Inflammatory macrophage treated with lipopolysaccharide for 4 hours (primary cell): ENCODE data around the gene UGT3A2.
A peak's percentile ranks its signal among the peaks of the same experiment; 100 is the strongest.

Source experiments
- DNase-seq: peaks from one replicate; pipeline ENCODE4 v3.0.0-alpha.2; 2020

The UGT3A2 gene, protein sequence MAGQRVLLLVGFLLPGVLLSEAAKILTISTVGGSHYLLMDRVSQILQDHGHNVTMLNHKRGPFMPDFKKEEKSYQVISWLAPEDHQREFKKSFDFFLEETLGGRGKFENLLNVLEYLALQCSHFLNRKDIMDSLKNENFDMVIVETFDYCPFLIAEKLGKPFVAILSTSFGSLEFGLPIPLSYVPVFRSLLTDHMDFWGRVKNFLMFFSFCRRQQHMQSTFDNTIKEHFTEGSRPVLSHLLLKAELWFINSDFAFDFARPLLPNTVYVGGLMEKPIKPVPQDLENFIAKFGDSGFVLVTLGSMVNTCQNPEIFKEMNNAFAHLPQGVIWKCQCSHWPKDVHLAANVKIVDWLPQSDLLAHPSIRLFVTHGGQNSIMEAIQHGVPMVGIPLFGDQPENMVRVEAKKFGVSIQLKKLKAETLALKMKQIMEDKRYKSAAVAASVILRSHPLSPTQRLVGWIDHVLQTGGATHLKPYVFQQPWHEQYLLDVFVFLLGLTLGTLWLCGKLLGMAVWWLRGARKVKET

DNA sequence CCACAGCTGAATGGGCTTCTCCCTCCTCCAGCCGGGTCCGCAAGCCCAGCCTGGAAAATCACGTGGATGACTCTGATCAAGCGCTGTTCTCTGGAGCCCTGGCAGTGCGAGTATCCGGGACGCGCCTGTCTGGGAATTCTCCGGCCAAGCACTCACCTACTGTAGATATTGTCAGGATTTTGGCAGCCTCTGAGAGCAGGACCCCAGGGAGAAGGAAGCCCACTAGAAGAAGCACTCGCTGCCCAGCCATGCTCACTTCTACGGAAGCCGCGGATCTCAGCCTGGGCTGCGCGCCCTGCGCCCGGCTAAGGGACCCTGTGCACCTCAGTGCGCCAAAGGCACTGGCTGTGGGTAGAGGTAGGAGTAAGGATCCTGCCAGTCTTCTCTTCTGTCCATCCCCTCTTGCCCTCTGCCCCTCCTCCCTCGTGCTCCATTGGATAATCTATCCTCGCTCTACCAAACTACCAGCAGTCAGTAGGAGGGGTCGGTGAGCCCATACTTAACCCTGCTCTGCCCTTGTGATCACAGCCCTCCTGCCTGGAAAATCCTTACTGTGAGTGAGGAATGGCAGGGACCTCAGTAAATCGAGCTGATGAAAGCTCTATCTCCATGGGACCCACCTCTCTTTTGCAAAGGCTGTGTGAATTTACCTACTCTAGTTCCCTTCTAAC, at the start of gene UGT3A2:
Gene UGT3A2, minus strand, starts transcription at position 343 of the 671 bp plus-strand sequence. Its CDS starts 93 bp downstream, at position 250.
- no peak for DNase-seq

DNA sequence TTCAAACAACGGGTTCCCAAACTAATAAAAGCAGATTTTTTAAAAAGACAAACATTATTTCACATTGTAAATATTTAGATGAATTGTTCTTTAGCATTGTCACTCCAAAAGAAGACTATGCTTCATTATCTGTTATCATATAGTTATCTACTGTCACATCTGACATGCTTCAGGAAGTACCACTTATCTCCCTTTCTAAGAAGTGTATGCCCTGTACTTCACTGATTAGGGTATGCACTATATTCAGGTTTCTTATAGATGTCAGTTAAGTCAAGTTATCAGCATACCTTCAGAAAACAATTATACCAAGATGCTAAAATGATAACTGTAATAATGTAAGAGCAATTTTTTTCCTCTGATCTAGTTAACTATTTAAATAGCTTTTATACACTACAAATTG, 44.6 kb upstream of the UGT3A2 start:
- DNase-seq, result no peak

DNA sequence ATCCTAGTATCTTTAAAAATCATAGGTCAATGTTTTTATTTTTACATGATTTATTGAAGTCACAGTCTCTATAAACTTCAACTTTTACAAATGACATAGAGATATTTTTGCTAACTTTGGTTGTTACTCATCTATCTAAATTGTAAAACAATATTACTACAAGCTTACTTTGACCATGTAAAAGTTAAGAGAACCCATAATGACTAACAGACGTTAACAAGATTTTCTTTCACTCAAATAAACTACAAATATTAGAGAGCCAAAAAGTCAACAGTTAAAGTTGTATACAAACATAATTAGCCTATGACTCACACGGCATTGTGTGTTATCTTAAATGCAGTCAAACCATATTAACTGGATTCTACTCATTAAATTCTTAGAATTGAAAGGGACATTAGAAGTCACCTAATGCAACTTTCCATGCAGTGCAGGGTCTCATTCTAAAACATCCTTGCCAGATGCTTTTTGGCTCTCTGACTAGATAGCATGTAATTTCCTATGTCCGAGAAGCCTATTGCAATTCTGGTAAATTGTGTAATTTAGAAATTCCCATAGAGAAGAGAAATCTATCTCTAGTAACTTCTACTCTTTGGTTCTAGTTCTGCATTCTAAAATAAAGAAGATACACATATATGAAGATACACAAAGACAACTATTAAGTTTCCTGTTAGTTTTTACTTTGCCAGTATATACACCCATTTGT, 42.2 kb upstream of the UGT3A2 start:
- peak; percentile 79 for DNase-seq

DNA sequence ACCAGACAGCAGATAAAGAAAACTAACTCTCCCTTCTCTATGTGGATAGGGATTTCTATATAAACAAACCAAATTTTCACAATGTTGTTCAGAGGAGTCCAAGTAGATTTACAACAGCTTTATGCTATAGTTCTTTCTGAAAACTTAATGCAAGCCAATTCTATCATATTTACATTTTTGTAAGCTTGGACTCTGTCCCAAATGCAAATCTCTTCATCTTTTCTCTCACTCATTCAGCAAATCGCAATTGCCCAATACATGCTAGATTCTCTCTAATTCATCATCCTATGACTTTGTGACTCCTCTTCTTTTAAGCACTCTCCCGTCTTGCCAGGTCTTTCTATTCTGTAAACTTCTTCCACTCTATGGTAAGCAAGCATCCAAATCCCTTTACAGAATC, 39.1 kb upstream of the UGT3A2 start:
- DNase-seq, result no peak

DNA sequence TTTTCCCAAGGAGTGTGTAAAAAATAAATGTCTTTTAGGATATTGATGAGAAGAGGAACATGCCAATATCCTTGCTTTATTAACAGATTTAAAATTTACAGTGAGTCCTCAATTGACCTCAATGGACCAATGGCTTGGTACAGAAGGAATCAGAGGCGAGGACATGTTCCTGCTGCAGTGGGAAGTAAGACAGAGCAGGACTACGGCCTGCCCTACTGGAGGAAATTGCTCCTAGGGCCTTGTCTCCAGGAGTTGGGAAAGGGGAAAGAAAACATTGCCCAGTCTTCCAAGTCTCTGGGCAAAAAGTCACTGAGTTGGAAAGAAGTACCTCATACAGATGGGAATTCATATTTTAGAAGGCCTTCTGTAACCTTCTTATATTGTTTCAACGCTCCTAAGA, 33.1 kb upstream of the UGT3A2 start:
- DNase-seq, result no peak

DNA sequence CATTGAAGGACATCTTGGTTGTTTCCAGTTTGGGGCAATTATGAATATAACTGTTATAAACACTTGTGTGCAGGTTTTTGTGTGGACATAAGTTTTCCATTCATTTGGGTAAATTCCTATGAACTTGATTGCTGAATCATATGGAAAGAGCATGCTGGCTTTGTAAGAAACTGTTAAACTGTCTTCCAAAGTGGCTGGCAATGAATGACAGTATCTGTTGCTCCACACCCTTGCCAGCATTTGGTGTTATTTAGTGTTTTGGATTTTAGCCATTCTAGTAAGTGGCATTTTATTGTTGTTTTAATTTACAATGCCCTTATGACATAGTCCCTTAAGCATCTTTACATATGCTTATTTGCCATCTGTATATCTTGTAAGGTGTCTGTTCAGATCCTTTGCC, 29.8 kb upstream of the UGT3A2 start:
- no peak for DNase-seq

DNA sequence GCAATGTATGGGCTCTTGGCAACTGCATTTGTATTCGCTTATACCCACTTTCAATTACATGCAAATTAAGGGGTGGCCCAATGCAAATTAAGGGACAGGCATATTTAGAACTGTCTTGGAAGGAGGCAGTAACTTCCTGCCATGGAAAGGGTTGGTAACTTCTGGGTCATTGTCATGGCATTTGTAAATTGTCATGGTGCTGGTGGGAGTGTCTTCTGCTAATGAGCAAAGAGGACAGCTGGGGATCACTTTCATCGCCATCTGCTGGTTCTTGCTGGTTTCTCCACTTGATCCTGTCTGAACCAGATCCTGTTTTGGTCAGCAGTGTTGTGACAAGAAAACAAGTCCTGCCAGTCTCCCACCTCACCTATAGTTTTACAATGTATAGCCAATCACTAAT, 23.3 kb upstream of the UGT3A2 start:
- DNase-seq, result peak; percentile 32

DNA sequence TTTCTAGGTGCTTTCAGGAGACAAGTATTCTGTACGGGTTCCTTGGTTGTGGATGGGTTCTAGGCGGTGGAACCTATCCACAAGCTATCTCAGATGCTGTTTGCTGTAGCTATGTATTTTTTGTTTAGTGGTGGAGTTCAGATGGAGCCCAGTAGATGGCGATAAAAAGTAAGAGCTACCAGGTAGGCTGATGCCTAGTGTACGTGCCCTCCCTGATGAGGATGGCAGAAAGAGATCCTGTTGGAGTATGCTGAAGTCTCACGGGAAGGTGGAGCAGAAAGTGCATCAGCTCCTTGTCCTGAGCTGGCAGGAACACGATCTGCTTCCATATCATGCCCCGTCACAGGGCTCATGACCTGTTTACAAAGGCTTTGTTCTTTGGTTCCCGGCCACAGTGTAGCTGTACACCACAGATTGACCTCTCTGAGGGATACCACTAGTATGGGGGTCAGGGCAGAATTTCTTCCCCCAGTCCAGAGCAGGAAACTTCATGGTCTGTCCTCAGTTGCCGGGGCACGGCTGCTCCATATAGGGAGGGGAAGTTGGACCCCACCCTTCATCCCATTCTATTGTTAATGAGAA, 12.6 kb upstream of the UGT3A2 start:
- DNase-seq, result peak; percentile 19

DNA sequence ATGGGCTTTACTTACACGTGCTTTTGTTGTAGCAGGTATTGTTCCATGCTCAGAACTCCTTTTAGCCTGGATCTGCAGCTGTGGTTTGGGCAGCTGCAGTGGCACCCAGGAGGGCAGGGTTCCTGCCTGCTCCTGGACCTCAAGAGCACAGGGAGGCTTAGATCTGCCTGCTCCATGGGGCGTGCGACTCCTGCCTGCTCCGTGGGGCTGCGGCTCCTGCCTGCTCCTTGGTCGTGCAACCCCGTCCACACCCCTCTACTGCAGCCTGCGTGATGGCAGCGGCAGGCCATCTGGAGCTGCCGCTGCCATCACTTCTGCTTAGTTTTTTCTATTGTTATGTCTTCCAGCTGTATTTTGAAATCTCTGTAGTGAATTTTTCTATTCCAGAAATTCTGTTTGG, 11.7 kb upstream of the UGT3A2 start:
- no peak for DNase-seq

DNA sequence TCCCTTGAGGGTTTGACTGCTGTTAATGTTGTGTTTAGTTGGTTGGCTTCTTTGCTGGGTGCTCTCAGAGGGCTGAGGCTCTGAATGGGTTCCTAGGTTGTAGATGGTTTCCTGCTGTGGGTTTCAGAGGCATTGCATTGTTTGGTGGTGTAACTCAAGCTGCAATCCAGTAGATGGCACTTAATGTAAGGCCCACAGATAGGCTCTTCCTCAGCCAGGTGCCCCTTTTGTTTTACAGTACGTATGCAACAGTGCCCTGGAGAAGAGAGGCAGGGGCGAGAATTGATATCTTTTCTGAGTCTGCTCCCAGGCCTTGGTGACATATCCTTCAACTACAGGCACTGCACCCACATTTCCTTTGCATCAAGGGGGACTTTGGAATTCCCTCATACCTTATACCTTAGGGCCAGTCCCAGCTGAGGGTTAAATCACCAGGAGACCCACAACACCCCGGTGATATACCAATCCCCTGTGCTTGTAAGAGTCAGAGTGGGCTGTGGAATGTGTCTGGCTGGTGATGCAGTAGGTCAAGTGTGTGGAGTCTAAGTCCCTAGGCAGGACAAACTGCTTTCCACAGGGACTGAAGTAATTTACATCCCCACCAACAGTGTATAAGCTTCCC, 7.0 kb upstream of the UGT3A2 start:
- no peak for DNase-seq

DNA sequence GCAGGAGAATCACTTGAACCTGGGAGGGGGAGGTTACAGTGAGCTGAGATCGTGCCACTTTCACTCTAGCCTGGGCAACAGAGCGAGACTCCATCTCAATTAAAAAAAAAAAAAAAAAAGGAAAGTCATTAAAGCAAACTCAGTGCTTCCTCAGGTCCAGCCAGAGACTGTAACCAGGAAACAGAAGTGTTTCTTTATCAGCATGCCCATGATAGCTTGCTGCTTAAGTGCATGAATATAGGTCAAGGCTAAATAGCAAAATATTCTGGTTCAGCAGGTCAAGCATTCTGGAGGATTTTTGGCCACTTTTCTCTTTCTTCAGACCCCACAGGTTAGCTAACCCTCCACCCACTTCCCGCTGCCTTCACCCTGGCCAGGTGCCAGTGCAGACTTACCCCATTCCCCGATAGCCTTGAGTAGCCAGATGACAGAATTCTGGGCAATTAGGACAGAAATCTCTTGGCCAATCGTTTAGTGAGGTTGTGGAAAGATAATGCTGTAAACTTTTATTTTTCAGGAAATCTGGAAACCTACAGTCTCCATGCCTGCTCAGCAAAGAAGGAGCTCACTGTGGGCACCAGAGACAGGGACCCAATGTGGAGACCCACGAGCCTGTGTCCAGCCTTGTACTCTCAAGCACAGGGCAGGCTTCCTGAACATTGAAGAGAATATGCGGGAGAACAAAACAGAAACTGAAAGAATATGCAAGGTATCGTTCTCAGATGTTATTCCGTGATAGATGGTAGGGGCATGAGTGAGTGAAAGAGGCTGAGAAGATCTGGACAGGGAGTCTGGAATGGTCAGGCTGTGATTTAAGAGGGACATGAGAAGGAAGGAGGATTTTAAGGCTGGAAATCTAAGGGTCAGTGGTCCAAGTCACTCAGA, 4.2 kb upstream of the UGT3A2 start:
- peak; percentile 24 for DNase-seq

DNA sequence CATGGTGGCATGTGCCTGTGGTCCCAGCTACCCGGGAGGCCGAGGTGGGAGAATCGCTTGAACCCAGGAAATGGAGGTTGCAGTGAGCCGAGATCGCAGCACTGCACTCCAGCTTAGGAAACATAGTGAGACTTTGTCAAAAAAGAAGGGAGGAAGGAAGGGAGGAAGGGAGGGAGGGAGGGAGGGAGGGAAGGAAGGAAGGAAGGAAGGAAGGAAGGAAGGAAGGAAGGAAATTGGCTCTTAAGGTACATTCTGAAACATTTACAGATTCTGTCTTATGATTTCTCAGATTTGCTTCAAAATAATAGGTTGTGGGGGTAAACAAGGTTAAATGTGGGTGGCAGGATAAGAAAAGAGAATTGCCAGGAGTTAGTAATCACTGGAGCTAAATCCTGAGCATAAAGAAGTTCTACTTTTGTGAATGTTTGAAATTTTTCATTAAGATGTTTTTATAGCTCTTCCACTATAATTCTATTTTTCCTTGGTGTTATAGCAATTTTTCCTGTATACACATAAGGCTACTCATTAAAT, 2.1 kb upstream of the UGT3A2 start:
- DNase-seq, result no peak

DNA sequence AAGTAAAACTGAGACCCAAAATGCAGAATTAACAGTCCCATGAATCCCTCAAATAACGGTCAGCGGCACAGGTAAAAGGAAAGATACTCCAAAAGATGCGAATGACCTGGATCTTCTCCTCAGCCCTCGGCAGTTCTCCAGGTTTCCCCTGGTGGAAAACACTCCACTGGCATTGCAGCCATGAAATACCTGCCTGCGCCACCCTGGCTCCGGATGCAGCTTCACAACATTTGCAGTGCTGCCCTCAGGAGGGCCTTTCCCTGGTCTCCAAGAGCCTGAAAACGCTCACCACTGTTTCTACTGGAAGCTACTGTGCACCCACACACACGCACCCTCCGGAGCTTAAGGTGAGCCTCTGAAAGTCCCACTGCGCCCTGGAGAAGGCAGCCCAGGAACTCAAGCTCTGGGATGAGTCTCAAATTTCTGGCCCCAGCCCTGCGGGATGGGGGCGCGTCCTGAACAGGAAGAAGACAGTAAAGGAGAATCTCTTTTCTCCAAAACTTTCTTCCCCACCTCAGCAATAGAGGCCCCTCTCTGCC, 612 bp downstream of the UGT3A2 start:
- no peak for DNase-seq

DNA sequence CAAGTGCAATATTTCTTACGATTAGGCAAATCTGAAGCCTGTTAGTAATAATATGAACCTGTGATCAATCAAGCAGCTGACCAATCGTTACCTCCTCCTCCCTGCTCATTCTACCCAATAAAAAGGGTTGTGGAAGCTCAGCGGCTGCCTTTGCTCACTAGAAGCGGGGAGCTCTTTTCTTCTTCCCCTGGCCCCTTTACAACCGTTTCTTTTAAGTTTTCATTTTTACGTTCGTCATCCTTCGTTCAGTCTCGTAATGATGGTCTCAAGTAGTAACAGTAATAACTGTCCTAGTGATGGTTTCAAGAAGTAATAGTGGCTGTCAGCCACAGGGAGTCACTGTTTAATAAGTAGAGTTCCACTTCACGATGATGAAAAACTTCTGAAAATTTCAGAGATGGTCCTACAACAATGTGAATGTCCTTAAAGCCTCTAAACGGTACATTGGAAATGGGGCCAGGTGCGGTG, 6.2 kb downstream of the UGT3A2 start:
- no peak for DNase-seq

DNA sequence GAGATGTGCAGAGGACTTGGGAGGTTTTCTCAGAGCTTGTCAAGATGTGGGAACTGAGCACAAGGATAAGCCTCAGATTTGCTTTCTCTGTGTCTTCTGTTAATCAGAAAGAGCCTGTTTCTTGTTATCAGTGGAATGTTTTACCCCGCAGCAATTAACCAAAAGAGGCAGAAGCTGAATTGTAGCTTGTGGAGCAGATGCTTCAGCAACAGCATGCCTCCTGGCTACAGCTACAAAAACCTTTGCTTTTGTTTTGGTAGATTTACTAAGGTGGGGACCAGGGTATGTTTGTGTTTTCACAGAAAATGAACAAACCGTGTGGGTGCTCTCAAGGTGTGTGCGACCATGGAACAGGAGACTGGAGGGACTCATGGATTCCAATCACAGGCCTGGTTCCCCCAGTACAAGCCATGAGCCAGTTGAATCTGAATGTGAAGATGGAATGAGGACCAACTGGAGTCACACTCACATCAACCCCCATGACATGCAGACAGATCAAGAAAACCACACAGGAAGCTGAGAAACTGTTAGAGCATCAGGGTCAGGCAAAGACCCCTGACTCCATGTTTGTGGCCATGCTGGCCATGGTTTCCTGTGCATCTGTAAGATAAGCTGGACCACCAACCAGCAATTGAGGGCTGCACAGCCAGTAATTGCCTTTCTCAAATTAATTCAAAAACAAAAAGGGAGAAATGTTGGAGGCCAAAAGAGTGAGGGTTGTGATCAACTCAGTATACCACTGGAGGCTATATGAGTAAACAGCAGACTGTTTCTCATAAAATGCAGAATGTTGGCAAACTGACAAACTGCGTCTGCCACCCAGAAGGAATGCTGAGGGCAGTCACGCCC, 6.9 kb downstream of the UGT3A2 start:
- DNase-seq, result no peak

DNA sequence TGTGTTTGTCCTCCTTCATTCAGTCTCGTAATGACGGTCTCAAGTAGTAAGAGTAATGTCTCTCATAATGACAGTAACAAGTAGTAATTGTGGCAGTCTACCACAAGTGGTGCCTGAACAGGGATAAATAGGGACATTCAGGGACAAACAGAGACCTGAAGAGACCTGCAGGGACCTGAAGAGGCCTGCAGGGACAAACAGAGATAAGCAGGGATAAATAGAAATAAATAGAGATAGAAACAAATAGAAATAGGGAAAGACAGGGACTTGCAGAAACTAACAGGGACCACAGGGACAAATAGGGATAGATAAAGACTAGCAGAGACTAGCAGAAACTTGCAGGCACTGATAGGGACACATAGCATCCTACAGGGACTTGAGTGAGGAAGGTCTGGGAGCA, 7.9 kb downstream of the UGT3A2 start:
- DNase-seq, result no peak

DNA sequence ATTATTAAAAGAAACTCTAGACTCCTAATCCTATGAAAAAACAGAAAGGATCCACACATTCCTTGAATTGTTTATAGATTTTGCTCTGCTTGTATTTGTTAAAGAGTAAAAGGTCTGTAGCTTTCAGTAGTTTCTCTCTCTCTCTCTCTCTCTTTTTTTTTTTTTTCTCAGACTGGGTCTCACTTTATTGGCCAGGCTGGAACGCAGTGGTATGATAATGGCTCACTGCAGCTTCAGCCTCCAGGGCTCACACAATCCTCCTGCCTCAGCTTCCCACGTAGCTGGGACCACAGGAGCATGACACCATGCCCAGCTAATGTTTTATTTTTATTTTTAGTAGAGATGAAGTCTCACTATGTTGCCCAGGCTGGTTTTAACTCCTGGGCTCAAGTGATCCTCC, 9.3 kb downstream of the UGT3A2 start:
- DNase-seq, result no peak

DNA sequence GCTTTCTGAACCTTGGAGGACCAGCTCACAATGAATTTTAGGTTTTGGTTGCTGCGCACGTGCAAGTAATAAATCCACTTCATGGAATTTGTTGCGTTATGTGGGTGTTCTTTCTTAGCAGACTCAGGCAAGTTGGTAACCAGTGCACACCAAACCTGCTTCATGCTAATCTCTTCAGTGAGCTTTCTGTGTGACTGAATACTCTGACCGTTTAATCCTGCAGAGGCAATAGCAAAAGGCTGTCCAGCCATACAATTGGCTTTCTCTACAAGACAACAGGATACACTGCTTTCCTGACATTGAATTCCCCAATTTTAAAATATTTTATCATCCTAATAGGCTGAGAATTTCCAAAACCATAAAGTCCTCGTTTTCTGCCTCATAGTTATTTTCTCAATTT, 10.3 kb downstream of the UGT3A2 start:
- no peak for DNase-seq

DNA sequence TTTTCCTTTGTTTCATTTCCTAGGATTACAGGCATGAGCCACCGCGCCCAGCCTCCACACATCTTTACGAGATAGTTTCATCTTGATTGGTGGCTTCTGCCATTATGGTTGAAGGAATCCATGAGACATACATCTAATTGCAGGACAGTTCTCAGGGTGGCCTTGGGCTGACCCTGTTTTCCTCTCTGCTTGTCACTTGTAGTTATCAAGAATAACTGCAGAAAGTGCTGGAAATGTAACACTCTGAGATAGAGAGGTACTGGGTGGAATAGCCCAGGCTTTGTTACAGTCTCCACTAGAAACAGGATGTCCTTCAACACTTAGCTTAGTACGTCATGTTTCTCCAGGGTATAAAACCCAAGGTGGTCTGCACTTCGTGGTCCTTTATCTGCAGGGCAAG, 10.7 kb downstream of the UGT3A2 start:
- no peak for DNase-seq

DNA sequence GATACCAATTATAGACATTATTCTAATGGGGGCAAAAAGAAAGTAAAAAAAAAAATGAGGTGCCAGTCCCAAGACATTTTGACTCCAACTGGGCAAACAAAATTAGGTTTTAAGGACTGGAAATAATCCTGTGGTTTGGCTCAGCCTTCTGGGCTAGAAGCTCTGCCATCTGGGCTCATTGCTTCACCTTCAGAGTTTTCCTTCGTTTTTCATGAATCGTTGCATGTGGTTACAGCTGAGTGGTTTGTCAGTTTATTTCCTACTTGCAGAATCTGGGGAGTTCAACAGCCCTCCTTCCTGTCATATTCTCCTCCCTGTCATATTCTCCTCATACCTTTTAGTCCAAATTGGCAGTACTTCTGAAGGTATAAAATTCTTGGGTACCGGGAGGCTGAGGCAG, 12.0 kb downstream of the UGT3A2 start:
- DNase-seq, result no peak
